GM19463 (cell line): ENCODE data around the gene CD1C.
A peak's percentile ranks its signal among the peaks of the same experiment; 100 is the strongest.
"Not testable (repeated sequence)": the region's sequence is repeated elsewhere in the genome, so short reads cannot be mapped to it uniquely, and the experiment has no call there.

Experiments
- ATAC-seq: cut with Tn5 transposase; IDR thresholded peaks from one replicate; pipeline ENCODE4 v1.9.1; 2021; ENCODE audit warnings: mild to moderate bottlenecking, moderate library complexity; ENCODE audit not compliant: unreplicated experiment

CD1C gene

GRCh38 chr1:158328426-158328825, 38.7 kb downstream of the CD1C start:
- ATAC-seq: no peak

GRCh38 chr1:158329300-158329699, 39.6 kb downstream of the CD1C start:
- no peak for ATAC-seq

- peak; percentile 48 for ATAC-seq
These were observed 40.0 kb downstream of the CD1C start for GRCh38 chr1:158329733-158330132.

- no peak for ATAC-seq
These were observed 40.8 kb downstream of the CD1C start for GRCh38 chr1:158330391-158331105.

DNA sequence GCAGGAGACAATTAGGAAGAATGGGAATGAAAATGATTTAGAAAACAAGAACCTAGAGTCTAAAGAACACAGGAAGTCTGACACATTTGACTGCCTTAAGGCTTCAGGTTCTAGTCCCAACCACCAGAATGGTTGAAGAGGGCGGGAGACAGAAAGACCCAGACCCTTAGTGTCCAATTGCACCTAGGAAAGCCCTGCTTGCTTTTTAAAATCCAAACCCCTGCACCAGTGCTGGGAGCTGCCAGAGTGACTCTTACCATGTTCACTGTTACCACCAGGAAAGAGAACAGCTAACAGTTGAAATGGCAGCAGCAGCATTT, 41.3 kb downstream of the CD1C start:
- ATAC-seq: no peak

DNA sequence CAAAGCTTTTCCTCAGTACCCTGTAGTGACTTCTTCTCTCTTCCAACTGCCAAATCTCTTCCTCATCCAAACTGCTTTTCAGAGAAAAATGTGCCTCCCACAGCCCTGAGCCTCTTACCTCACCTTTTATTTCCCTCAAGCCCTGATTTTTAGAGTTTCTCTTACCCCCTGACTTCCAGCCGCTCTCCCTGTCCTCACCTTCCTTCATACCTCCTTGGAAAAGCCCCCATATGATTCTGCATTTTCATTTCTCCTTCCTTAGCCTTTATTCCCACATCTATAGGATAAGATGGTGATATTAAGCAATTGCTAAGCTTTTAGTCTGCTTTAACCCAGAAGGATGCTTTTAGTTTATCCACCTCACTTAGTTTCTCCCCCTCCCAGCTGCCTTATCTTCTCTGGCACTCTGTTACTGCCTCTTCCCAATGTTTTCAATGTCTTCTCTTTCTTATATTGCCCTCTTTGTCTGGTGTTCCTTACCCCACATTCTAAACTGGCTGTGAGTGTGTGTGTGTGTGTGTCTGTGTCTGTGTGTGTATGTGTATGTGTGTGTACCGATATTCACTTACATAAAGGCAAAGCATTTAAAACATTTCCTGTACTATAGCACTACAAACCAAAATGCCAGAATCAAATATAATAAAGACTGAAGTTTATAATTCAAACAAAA, 41.9 kb downstream of the CD1C start, which contains the start of gene CD1B:
TSS of gene CD1B (minus strand) at position 51 of the 670 bp plus-strand sequence. CDS start 108 bp downstream, outside the sequence.
- ATAC-seq: no peak

GRCh38 chr1:158333405-158334155, 43.9 kb downstream of the CD1C start:
- no peak for ATAC-seq

- no peak for ATAC-seq
These were observed 44.9 kb downstream of the CD1C start for GRCh38 chr1:158334526-158335212.

DNA sequence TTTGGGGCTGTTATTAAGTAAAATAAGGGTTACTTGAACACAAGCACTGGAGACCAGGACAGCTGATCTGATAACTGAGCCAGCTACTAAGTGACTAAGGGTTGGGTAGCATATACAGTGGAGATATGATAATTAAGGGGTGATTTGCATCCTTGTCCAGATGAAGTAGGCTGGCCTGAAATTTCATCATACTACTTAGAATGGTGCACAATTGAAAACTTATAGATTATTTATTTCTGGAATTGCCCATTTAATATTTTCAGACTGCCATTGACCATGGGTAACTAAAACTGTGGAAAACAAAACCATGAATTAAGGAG, 45.5 kb downstream of the CD1C start:
- ATAC-seq: no peak

- ATAC-seq: not testable (repeated sequence)
These were observed 46.7 kb downstream of the CD1C start for GRCh38 chr1:158336413-158336812.
